Hematopoietic multipotent progenitor cell (in vitro differentiated cells): ENCODE results near the gene GTF2F2. TPM values are rescaled to one million over a fixed set of nuclear protein-coding genes. Genes with fewer than 3 reads are reported as not detected.
"Not testable (repeated sequence)": the region's sequence is repeated elsewhere in the genome, so short reads cannot be mapped to it uniquely, and the experiment has no call there.

Source experiments
- DNase-seq, 3 donors: peaks; one replicate each; pipeline ENCODE4 v3.0.0-alpha.2; 2011 to 2015; ENCODE audit warnings: low read depth in 2 of 3, low spot score in 2 of 3
- total RNA-seq: library from RNA; depleted of rRNA; stranded (reverse); fragments of >200 nt; gene quantifications from one replicate; pipeline ENCODE4 v1.2.3, GENCODE V29; 2012

The GTF2F2 gene
- total RNA-seq, 1 donor = 9.7 TPM

DNA sequence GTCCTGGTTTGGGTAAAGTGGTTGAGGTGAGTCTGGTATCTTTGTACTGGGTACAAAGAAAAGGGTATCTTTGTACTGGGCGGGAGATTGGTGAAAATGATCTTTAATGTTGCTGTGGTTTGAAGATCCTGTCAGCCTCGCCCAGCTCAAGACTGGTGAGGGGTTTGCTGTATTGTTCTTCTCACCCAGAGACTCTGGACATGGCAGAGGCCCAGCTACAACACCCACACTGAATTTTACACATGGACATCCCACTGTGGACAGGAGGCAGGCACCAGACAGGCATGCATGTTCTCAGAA, 177.8 kb downstream of the GTF2F2 start:
- DNase-seq = no peak

- DNase-seq = not testable (repeated sequence)
Measured at GRCh38 chr13:45298550-45298949, 178.2 kb downstream of the GTF2F2 start.

DNA sequence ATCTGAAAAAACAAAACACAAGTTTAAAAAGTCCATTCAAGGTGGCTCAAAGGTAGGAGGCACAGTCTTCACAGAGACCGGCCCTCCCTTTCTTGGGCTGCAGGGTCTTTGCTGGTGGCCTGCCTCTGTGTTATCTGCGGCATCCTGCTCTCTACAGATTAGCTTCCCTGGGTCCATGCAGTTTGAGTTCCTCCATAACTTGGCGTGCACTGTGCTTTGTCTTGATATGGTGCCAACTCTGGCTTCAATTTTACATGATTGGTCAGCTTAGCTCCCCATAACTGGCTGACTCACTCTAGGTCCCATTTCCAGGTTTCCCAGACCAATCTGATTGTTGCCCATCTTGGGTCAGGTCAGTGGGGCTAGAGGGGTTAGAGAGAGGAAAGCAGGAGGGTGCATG, 178.9 kb downstream of the GTF2F2 start:
- no peak for DNase-seq

DNA sequence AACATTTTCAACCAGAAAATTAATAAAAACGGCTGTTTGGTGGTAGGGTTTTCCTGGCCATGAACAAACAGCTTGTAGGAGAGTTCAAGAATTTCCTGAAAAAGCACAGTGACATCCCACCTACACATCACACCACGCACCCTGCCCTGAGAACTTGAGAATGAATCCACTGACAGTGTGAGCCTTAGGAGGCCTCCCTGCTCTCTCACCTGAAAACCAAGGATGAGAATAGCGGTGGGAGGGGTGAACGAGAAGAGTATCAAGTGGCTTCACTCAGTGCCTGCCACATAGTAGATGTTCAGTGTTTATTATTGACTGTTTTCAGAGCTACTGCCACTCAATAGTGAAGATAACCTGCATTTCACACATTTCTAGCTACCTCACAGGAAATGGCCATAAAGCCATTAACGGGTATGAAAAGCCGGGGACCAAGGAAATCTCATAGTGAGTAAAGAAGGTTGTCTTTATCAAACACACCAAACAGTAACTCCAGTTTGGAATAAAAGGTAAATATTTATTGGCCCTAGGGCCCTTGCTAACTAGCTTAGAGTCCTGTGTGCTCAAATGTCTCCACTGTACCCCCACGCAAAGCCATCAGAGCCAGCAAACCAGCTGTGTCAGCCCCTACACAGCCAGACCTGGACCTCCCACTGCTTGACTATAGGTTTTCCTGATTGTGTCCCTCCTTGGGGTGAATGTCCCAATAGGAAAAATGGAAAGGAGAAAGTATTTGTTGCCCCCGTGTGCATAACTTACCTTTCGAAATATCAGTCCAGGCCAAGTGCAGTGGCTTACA, 180.1 kb downstream of the GTF2F2 start:
- DNase-seq = no peak

DNA sequence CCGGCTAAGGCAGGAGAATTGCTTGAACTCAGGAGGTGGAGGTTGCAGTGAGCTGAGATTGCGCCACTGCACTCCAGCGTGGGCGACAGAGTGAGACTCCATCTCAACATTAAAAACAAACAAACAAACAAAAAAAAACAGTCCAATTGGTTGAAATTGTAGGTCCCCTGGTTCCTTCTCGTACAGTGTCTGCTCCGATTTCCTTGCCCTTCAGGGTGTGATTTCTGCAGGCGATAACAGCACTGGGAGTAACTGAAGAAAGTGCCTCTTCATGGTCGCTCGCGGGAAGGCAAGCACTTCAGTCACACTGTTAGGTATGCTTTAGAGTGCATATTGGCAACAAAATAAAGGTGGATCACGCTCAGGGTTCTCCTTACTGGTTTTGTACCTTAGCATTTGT, 181.0 kb downstream of the GTF2F2 start:
- no peak for DNase-seq

GRCh38 chr13:45302507-45302906, 182.2 kb downstream of the GTF2F2 start:
- no peak for DNase-seq

GRCh38 chr13:45303026-45303425, 182.7 kb downstream of the GTF2F2 start:
- DNase-seq = no peak

- DNase-seq = no peak
Measured at GRCh38 chr13:45303866-45304265, 183.6 kb downstream of the GTF2F2 start.

GRCh38 chr13:45305079-45305478, 184.8 kb downstream of the GTF2F2 start:
- no peak for DNase-seq

DNA sequence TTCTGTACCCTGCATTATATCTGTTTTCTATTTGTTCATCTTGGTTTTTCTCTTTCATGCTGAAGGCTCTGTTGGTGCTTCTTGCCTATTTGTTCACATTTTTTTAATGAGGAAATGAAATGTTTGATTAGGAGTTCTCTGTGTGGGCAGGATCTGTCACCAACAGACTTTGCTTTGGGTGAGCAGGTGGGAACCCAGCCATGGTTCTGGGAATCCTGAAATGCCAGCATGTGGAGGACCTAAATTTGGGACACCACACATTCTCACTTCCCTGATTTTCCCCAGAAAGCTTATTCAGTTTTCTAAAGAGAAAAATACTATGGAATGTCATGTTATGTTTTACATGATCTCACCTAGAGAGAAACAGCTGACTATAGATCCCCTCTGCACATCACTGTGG, 186.7 kb downstream of the GTF2F2 start:
- DNase-seq = no peak

DNA sequence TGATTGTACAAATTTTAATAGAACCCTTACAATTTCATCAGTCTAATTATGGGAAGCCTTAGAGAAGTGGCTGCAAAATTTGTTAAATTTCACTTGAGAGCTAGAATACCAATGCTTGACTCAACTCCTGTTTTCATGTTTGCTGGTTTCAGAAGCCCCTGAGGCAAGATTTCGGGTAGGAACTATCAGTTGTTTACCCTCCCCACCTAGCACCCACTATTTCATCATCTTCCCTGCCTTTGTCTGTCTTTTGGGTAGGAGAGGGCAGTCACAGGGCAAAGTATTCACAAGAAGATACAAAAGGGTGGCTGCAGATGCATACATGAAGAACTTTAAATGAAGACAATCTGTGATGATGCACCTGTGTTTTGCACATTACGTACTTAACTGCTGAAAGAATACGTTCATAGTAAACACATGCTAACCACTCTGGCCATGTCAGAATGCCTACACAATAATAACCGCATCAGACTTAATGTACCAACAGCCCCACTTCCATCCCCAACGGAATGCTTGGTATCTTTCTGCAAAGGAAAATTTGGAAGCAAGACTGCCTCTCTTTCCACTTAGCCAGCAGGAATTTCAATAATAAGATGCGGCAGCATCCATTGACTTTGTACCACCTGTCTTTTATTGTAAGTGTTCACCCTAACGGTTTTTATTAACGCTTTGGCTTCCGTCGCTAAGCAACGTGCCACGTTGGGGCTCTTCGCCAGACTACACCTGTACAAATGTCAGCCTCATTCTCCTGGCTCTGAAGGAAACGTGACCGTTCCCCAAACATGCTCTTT, 190.2 kb downstream of the GTF2F2 start:
- DNase-seq = no peak

- DNase-seq = no peak
Measured at GRCh38 chr13:45314822-45315221, 194.5 kb downstream of the GTF2F2 start.

DNA sequence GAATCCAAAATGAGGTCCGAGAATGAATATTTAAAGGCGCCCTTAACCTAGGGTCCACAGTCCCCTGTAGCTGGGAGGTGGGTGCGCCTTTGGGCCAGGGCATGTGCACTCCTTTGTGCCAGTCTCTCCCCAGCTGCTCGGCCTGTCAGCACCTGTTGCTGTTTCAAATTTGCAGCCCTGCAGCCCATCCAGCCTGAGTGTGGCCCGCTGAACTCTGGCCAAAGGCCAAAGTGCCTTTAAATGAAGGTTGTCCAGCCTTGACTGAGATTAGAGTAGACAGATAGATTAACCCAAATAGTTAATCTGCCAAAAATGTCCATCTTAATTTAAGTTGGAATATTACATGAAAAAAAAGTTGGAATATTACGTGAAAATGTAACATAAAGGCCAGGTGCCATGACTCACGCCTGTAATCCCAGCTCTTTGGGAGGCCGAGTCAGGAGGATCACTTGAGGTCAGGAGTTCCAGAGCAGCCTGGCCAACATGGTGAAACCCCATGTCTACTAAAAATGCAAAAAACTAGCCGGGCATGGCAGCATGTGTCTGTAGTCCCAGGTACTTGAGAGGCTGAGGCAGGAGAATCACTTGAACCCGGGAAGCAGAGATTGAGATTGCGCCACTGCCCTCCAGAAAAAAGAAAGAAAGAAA, 195.3 kb downstream of the GTF2F2 start:
- DNase-seq = no peak

GRCh38 chr13:45316338-45316737, 196.0 kb downstream of the GTF2F2 start:
- DNase-seq = no peak

DNA sequence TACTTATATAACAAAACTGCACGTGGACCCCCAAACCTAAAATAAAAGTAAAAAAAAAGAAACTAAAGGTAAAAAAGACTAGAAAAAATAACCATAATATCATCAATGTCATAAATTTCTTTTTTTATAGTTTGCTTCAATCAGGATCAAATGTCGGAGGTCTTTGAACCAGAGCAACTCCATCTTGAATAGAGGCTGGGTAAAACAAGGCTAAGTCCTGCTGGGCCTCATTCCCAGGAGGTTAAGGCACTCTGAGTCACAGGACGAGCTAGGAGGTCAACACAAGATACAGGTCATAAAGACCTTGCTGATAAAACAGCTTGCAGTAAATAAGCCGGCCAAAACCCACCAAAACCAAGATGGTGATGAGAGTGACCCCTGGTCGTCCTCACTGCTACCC, 196.7 kb downstream of the GTF2F2 start:
- DNase-seq = no peak

DNA sequence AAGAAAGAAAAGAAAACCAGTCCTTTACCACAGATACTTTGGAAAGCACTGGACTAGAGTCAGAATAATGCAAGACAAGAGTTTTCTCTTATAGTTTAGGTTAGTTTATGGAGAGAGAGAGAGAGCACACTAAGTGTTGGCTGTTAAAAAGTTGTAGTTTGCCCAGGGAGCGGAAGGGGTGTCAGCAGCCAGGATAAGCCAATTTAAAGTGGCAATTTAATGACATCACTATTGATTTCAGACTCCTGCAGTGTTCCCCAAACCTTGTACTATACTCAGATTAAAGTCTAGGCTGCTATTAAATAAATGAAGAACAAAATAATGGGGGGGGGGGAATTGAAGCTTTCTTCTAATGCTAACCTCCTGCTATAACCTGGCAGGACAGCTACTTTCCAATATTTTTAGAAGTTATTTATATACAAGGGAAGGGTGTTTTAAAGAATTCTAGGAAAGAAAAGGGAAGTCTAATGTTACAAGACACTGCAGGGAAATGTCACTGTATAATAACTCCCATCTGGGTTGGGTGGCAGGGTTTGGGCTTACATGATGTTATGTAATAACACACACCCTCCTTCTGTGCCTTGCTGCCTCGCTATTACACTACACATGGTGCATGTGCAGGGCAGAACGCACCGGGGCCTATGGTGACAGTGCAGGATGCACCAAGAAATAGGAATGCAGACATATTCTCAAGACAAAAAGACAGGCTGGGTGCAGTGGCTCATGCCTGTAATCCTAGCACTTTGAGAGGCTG, 200.7 kb downstream of the GTF2F2 start:
- peak in 1 of 3 donors; percentile 45 for DNase-seq

DNA sequence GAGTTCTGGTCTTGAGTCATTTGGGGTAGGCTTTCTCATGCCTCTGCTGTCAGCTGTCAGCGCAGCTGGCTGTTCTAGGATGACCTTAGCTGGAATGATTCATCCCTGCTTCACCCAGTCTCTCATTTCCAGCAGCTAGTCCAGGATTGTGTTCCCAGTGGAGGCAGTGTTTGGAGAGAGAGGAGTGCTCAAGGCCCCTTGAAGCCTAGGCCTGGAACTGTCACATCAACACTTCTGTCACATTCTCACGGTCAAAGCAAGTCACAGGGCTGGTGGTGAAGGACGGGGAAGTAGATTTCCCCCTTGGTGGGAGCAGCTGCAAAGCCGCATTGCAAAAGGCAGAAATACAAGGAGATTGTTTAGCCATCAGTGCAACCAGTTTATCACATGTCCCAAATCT, 205.5 kb downstream of the GTF2F2 start:
- DNase-seq = peak in 1 of 3 donors; percentile 60

- no peak for DNase-seq
Measured at GRCh38 chr13:45327253-45327955, 207.1 kb downstream of the GTF2F2 start.

DNA sequence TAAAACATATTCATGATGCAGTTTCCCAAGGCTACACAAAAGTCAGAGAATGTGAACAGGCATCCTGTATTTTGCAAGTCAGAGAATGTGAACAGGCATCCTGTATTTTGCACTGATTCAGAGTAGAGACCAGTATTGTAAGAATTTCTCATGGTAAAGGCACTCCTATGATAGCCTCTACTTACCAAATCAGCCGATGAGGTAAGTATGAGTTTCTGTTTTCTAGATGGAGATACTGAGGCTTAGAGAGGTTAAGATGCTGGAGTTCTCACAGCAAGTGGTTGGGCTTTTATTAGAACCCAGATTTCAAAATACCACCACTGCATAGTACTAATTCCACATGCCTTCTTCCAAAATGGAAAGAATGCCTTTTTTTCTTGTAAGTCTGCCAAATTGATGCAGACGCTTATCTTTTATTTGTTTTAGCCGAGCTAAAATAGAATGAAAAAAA, 208.4 kb downstream of the GTF2F2 start:
- DNase-seq = no peak

GRCh38 chr13:45331123-45331619, 210.9 kb downstream of the GTF2F2 start:
- DNase-seq = no peak
